Muscle layer of duodenum (tissue), 2 donors: ENCODE results near the gene CNGB1.

ENCODE experiments used
- H3K27ac ChIP-seq: one replicate; pipeline ENCODE4 v1.7.0; 2013; ENCODE audit warnings: mild to moderate bottlenecking, low read length
- H3K27me3 ChIP-seq: one replicate; pipeline ENCODE4 v1.7.0; 2013; ENCODE audit warnings: low read depth, mild to moderate bottlenecking, control low read depth, low read length
- H3K36me3 ChIP-seq, 2 donors: one replicate each; pipeline ENCODE4 v1.7.0; 2013; ENCODE audit warnings: low read length in 2 of 2, control low read depth in 1 of 2, mild to moderate bottlenecking in 1 of 2; ENCODE audit not compliant: insufficient read depth in 2 of 2, control insufficient read depth in 1 of 2
- H3K4me1 ChIP-seq, 2 donors: one replicate each; pipeline ENCODE4 v1.7.0; 2013; ENCODE audit warnings: low read length in 2 of 2, mild to moderate bottlenecking in 2 of 2, control low read depth in 1 of 2, moderate library complexity in 1 of 2; ENCODE audit not compliant: insufficient read depth in 2 of 2, control insufficient read depth in 1 of 2
- H3K4me3 ChIP-seq, 2 donors: one replicate each; pipeline ENCODE4 v1.7.0; 2013; ENCODE audit warnings: low read length in 2 of 2, low read depth in 1 of 2, mild to moderate bottlenecking in 1 of 2
- H3K9me3 ChIP-seq, 2 donors: one replicate each; pipeline ENCODE4 v1.7.0; 2013; ENCODE audit warnings: low read length in 2 of 2, control low read depth in 1 of 2, mild to moderate bottlenecking in 1 of 2; ENCODE audit not compliant: control insufficient read depth in 1 of 2
- donor health status: healthy.

Gene CNGB1

DNA sequence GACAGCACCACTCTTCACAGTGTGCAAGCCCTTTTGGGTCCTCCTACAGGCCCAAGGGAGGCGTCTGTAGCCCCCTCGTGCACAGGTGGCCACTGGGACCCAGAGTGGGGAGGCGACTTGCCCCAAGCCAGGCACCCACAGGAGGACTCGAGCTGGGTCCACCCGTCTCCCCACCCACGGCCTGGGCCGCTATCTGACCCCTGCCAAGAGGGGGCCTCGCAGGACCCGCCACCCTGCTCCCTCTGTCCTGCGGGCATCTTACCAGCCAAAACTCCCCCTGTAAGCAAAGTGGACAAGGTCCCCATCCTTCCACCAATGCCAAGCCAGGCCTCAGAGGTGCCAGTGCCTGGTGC lies 31.1 kb downstream of the CNGB1 start:
- H3K4me1 ChIP-seq = no peaks in the 10 kb centered on the region
- no peaks in the 10 kb centered on the region for H3K27me3 ChIP-seq
- H3K4me3 ChIP-seq = no peak overlapping the region
- no peaks in the 10 kb centered on the region for H3K36me3 ChIP-seq
- no peak overlapping the region for H3K27ac ChIP-seq
- H3K9me3 ChIP-seq = no peaks in the 10 kb centered on the region

- no peak overlapping the region for H3K4me3 ChIP-seq
- H3K27ac ChIP-seq = no peak overlapping the region
- no peaks in the 10 kb centered on the region for H3K36me3 ChIP-seq
- H3K9me3 ChIP-seq = no peaks in the 10 kb centered on the region
- H3K27me3 ChIP-seq = no peaks in the 10 kb centered on the region
- no peaks in the 10 kb centered on the region for H3K4me1 ChIP-seq
Measured at GRCh38 chr16:57938936-57939871, 31.7 kb downstream of the CNGB1 start.

- Histone ChIP-seq H3K9me3 (no peaks in the 10 kb centered on the region), H3K27me3 (no peaks in the 10 kb centered on the region), H3K4me3 (no peak overlapping the region), H3K4me1 (no peaks in the 10 kb centered on the region), H3K27ac (no peak overlapping the region), H3K36me3 (no peaks in the 10 kb centered on the region)
Measured at GRCh38 chr16:57938484-57938883, 32.4 kb downstream of the CNGB1 start.

DNA sequence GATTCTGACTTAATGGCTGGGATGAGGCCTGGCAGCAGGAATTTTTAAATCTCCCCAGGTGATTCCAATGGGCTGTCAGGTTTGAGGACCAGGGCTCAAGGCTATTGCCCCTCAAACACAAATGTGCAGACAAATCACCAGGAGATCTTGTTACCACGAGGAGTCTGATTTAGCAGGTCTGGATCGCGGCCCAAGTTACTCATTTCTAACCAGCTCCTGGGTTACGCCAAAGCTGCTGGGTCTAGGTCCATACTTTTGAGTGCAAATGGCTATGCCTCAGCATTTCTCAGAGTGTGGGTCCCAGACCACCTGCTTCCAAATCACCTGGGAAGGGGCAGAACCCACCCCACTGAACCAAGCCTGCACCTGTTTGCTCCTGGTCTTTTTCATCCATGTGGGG lies 33.1 kb downstream of the CNGB1 start:
- H3K27me3 ChIP-seq = no peaks in the 10 kb centered on the region
- H3K36me3 ChIP-seq = no peaks in the 10 kb centered on the region

DNA sequence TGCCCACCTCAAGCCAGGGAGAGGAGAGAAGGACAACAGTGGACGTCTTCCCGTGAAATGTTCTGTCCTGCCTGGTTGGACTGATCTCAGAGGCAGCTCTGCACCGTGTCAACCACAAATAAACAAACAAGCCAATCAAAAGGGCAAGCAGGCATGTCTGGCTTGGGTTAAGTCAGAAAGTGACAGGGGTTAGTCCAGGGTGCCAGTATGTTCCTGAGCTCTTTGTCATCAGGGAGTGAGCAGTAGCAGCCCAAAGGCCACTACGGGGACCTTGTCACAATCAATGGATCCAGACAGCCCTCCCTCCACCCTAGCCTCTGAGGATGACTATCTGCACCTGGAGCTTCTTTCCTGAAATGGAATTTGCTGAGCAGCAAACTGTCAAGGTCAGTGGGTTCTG lies 35.0 kb downstream of the CNGB1 start:
- no peak overlapping the region for H3K27ac ChIP-seq
- no peak overlapping the region for H3K4me3 ChIP-seq
- H3K27me3 ChIP-seq = no peaks in the 10 kb centered on the region
- no peaks in the 10 kb centered on the region for H3K9me3 ChIP-seq
- H3K36me3 ChIP-seq = no peaks in the 10 kb centered on the region
- H3K4me1 ChIP-seq = no peaks in the 10 kb centered on the region

More for the DNA sequence above, 33.1 kb downstream of the CNGB1 start:
- Histone ChIP-seq H3K4me3 (no peak overlapping the region), H3K4me1 (no peaks in the 10 kb centered on the region), H3K9me3 (no peaks in the 10 kb centered on the region), H3K27ac (no peak overlapping the region)

GRCh38 chr16:57930533-57930932 lies 40.4 kb downstream of the CNGB1 start:
- H3K36me3 ChIP-seq = no peaks in the 10 kb centered on the region
- H3K27me3 ChIP-seq = no peaks in the 10 kb centered on the region
- H3K9me3 ChIP-seq = no peaks in the 10 kb centered on the region
- no peak overlapping the region for H3K27ac ChIP-seq
- no peak overlapping the region for H3K4me3 ChIP-seq
- H3K4me1 ChIP-seq = no peaks in the 10 kb centered on the region

DNA sequence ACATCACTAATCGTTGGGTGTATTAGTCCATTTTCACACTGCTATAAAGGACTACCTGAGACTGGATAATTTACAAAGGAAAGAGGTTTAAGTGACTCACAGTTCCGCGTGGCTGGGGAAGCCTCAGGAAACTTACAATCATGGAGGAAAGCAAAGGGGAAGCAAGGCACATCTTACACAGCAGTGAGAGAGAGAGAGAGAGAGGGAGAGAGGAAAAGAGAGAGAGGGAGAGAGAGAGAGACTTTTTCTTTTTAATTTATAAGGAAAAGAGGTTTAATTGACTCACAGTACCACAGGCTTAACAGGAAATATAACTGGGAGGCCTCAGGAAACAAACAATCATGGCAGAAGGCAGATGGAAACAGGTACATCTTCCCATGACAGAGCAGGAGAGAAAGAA lies 41.7 kb downstream of the CNGB1 start:
- H3K27ac ChIP-seq = no peak overlapping the region
- H3K4me3 ChIP-seq = no peak overlapping the region
- no peaks in the 10 kb centered on the region for H3K27me3 ChIP-seq
- H3K36me3 ChIP-seq = no peaks in the 10 kb centered on the region
- H3K9me3 ChIP-seq = no peaks in the 10 kb centered on the region
- H3K4me1 ChIP-seq = no peaks in the 10 kb centered on the region

- Histone ChIP-seq H3K27me3 (no peaks in the 10 kb centered on the region), H3K4me1 (no peaks in the 10 kb centered on the region), H3K27ac (no peak overlapping the region), H3K36me3 (no peaks in the 10 kb centered on the region), H3K4me3 (no peak overlapping the region), H3K9me3 (no peaks in the 10 kb centered on the region)
Measured at GRCh38 chr16:57926041-57926440, 44.9 kb downstream of the CNGB1 start.

GRCh38 chr16:57925310-57925709 lies 45.6 kb downstream of the CNGB1 start:
- Histone ChIP-seq H3K4me3 (no peak overlapping the region), H3K9me3 (no peaks in the 10 kb centered on the region), H3K4me1 (no peaks in the 10 kb centered on the region), H3K27me3 (no peaks in the 10 kb centered on the region), H3K27ac (no peak overlapping the region), H3K36me3 (no peaks in the 10 kb centered on the region)

- no peaks in the 10 kb centered on the region for H3K4me1 ChIP-seq
- no peak overlapping the region for H3K4me3 ChIP-seq
- no peaks in the 10 kb centered on the region for H3K27me3 ChIP-seq
- H3K36me3 ChIP-seq = no peaks in the 10 kb centered on the region
- no peaks in the 10 kb centered on the region for H3K9me3 ChIP-seq
- H3K27ac ChIP-seq = no peak overlapping the region
Measured at GRCh38 chr16:57924514-57924913, 46.4 kb downstream of the CNGB1 start.

DNA sequence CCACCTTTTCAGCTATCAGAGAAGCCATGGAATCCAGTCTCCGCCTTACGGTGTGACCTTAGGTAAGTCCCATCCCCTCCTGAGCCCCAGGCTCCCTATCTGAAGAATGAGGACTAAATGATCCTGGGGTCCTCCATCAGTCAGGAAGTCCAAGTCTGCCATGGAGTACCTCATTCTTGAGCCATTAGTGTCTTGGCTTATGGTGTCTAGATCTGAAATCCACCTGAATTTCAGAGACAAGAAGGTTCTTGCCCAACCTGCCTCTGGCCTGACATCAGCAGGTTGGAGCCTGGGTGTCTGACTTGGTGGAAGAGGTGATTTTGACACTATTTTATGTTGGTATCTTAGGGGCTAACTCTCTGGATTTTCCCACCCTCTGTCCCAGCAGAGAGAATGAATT lies 47.1 kb downstream of the CNGB1 start:
- Histone ChIP-seq H3K36me3 (no peaks in the 10 kb centered on the region), H3K4me3 (no peak overlapping the region), H3K27me3 (no peaks in the 10 kb centered on the region), H3K4me1 (no peaks in the 10 kb centered on the region), H3K9me3 (no peaks in the 10 kb centered on the region), H3K27ac (no peak overlapping the region)

- Histone ChIP-seq H3K27me3 (no peaks in the 10 kb centered on the region), H3K27ac (no peak overlapping the region), H3K9me3 (no peaks in the 10 kb centered on the region), H3K36me3 (no peaks in the 10 kb centered on the region), H3K4me3 (no peak overlapping the region), H3K4me1 (no peaks in the 10 kb centered on the region)
Measured at GRCh38 chr16:57923418-57923817, 47.5 kb downstream of the CNGB1 start.
